HFFc6 (cell line): Measurements from ENCODE around the gene PIGT. TPM values are rescaled to one million over a fixed set of nuclear protein-coding genes. Genes with fewer than 3 reads are reported as not detected.

Experiments used
- DNase-seq: peaks from one replicate; pipeline ENCODE4 v3.0.0-alpha.2; 2018
- H3K27ac Mint-ChIP-seq: 2 replicates; pipeline ENCODE4 v1.8.0; 2020; ENCODE audit warnings: mild to moderate bottlenecking, mixed read lengths
- H3K27me3 Mint-ChIP-seq: 2 replicates; pipeline ENCODE4 v1.8.0; 2021; ENCODE audit warnings: mild to moderate bottlenecking, moderate library complexity, mixed read lengths; ENCODE audit not compliant: insufficient read depth
- H3K36me3 Mint-ChIP-seq: 2 replicates; pipeline ENCODE4 v1.8.0; 2021; ENCODE audit warnings: low read depth, mixed read lengths
- H3K4me1 Mint-ChIP-seq: 2 replicates; pipeline ENCODE4 v1.8.0; 2020; ENCODE audit warnings: low read depth, mixed read lengths
- H3K4me3 Mint-ChIP-seq: 2 replicates; pipeline ENCODE4 v1.8.0; 2020; ENCODE audit warnings: mild to moderate bottlenecking, moderate library complexity, mixed read lengths
- H3K9me3 Mint-ChIP-seq: 2 replicates; pipeline ENCODE4 v1.8.0; 2020; ENCODE audit warnings: mild to moderate bottlenecking, mixed read lengths
- CTCF ChIP-seq: fragments of 200-600 bp; sonication (generic); IDR thresholded peaks from 2 replicates; pipeline ENCODE4 v1.5.0; 2021; ENCODE audit warnings: antibody characterized with exemption, mild to moderate bottlenecking
- total RNA-seq, 6 experiments: library from RNA; stranded (reverse); fragmentation: NEBNext Ultra II Directional; extraction: Animal tissue kit (Norgen Biotek cat#: 25700); gene quantifications; 2 replicates in 1 of 6; 3 replicates in 5 of 6; pipeline ENCODE4 v1.2.3, GENCODE V29; 2021

The PIGT gene
- total RNA-seq, 6 experiments from 2014 or later: 76.7 to 94.0 (median 81.8) TPM

GRCh38 chr20:45400346-45401031, 15.5 kb upstream of the PIGT start:
- no peak for TF ChIP-seq CTCF
- Mint-ChIP-seq H3K4me3 (no peak overlapping the region), H3K9me3 (peaks cover 16% of the 10 kb centered on the region), H3K4me1 (peaks cover 10% of the 10 kb centered on the region), H3K27me3 (peaks cover 3% of the 10 kb centered on the region), H3K27ac (no peak overlapping the region), H3K36me3 (peaks cover 20% of the 10 kb centered on the region)
- no peak for DNase-seq

GRCh38 chr20:45402946-45403345, 13.0 kb upstream of the PIGT start:
- Mint-ChIP-seq H3K9me3 (peaks cover 16% of the 10 kb centered on the region), H3K27ac (no peak overlapping the region), H3K4me1 (peaks cover 17% of the 10 kb centered on the region), H3K36me3 (peaks cover 20% of the 10 kb centered on the region), H3K4me3 (no peak overlapping the region), H3K27me3 (peaks cover 3% of the 10 kb centered on the region)
- peak; percentile 23 for DNase-seq
- no peak for TF ChIP-seq CTCF

GRCh38 chr20:45404438-45404837, 11.5 kb upstream of the PIGT start:
- peak overlapping the region; percentile 29; the same call in 1 of the 2 replicates for H3K4me3 Mint-ChIP-seq
- H3K36me3 Mint-ChIP-seq: peaks cover 11% of the 10 kb centered on the region
- no peak for DNase-seq
- peaks cover 14% of the 10 kb centered on the region for H3K9me3 Mint-ChIP-seq
- H3K27me3 Mint-ChIP-seq: peaks cover 1% of the 10 kb centered on the region
- TF ChIP-seq CTCF: no peak
- H3K4me1 Mint-ChIP-seq: peaks cover 17% of the 10 kb centered on the region
- no peak overlapping the region for H3K27ac Mint-ChIP-seq

GRCh38 chr20:45405571-45406259, 10.2 kb upstream of the PIGT start:
- H3K4me1 Mint-ChIP-seq: peaks cover 17% of the 10 kb centered on the region
- H3K27ac Mint-ChIP-seq: no peak overlapping the region; the same call in 1 of the 2 replicates
- peak overlapping the region; percentile 80 for H3K4me3 Mint-ChIP-seq
- H3K9me3 Mint-ChIP-seq: peaks cover 1% of the 10 kb centered on the region
- DNase-seq: no peak
- H3K36me3 Mint-ChIP-seq: no peaks in the 10 kb centered on the region
- no peak for TF ChIP-seq CTCF
- peaks cover 1% of the 10 kb centered on the region for H3K27me3 Mint-ChIP-seq

GRCh38 chr20:45406260-45407066, 9.5 kb upstream of the PIGT start:
- peaks cover 17% of the 10 kb centered on the region for H3K4me1 Mint-ChIP-seq
- no peaks in the 10 kb centered on the region; the same call in 1 of the 2 replicates for H3K9me3 Mint-ChIP-seq
- TF ChIP-seq CTCF: peak; percentile 30; the same call in 1 of the 2 replicates
- H3K36me3 Mint-ChIP-seq: no peaks in the 10 kb centered on the region
- H3K27me3 Mint-ChIP-seq: peaks cover 1% of the 10 kb centered on the region
- peak overlapping the region; percentile 87 for H3K4me3 Mint-ChIP-seq
- H3K27ac Mint-ChIP-seq: peak overlapping the region; percentile 85
- DNase-seq: no peak
